AG04450 (cell line): ENCODE measurements around the gene KIF25. TPM values are rescaled to one million over a fixed set of nuclear protein-coding genes. Genes with fewer than 3 reads are reported as not detected.

Source experiments
- CTCF ChIA-PET: fragments of 300-600, 350-600 bp; formaldehyde crosslinking; extraction: SDS; loops from one replicate; lab custom pipeline; 2022; ENCODE audit warnings: antibody characterized with exemption, inconsistent platforms; lab: Charles Lee
- POLR2A ChIA-PET: fragments of 350-600 bp; formaldehyde crosslinking; extraction: SDS; loops from one replicate; lab custom pipeline; 2021; ENCODE audit warnings: antibody characterized with exemption, inconsistent platforms; lab: Yijun Ruan, JAX
- DNase-seq: peaks from one replicate; pipeline ENCODE4 v3.0.0-alpha.2; 2011; ENCODE audit warnings: low read depth, low spot score
- H3K27ac ChIP-seq: one replicate; pipeline ENCODE4 v1.5.1; 2012; ENCODE audit warnings: low read depth, low read length, control low read depth
- H3K27me3 ChIP-seq: one replicate; pipeline ENCODE4 v1.6.0; 2012; ENCODE audit warnings: low read length; ENCODE audit not compliant: control insufficient read depth, insufficient read depth
- H3K4me3 ChIP-seq: 2 replicates; pipeline ENCODE4 v1.5.1; 2011; ENCODE audit warnings: mild to moderate bottlenecking, low read depth, low read length, control low read depth
- H3K9me3 ChIP-seq: 2 replicates; pipeline ENCODE4 v1.5.1; 2012; ENCODE audit warnings: low read length; ENCODE audit not compliant: control insufficient read depth, insufficient read depth
- CTCF ChIP-seq: IDR thresholded peaks from 2 replicates; pipeline ENCODE4 v1.5.1; 2011; ENCODE audit warnings: low read depth, low read length, control low read depth, inconsistent platforms
- polyA plus RNA-seq: library from polyadenylated mRNA; depleted of rRNA; stranded (reverse); fragments of >200 nt; gene quantifications from 2 replicates; pipeline ENCODE4 v1.2.3, GENCODE V29; 2011

The KIF25 gene
- polyA plus RNA-seq, 1 experiment: not detected

- CTCF ChIA-PET: no interaction called here
- no peak overlapping the region for H3K27ac ChIP-seq
- no peak overlapping the region for H3K4me3 ChIP-seq
- POLR2A ChIA-PET: no interaction called here
- TF ChIP-seq CTCF: no peak
- H3K27me3 ChIP-seq: peaks cover 2% of the 10 kb centered on the region
- DNase-seq: no peak
- H3K9me3 ChIP-seq: peaks cover 47% of the 10 kb centered on the region
Measured at GRCh38 chr6:167988945-167989841, 8.3 kb upstream of the KIF25 start.

DNA sequence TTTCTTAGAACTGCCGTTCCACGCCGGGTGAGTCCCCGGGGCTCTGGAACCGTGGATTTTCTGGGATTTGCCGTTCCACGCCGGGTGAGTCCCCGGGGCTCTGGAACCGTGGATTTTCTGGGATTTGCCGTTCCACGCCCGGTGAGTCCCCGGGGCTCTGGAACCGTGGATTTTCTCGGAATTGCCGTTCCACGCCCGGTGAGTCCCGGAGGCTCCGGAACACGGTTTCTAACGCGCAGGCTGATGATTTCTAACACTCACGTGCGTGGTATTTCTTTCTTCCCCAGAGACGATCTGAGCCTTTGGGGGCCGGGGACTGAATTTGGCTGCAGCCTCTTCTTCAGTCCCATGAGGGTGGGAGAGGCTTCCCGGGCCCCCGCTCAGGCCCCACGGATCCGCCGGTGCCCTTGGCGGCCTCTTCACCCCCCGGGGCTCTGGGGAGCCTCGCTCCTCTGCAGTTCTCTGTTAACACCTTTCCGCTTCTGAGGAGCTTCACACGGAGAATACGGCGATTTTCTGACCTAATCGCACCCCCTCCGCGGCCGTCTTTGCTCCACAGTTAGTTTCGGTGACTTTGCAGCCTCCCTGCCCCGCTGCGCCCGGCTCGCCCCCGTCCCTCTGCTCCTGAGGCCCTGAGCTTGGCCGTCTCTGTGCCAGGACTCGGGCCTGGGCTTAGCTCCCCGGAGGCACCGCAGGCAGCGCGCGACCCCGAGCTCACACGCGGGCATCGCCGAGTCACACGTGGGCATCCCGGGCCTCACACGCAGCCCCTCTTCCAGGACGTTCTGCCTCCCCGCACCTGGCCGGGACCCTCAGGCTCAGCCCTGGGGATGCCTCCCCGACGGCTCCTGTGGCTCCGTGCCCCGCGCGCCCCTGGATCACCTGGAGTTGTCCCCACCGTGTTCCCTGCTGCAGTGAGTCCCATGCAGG is 7.2 kb upstream of the KIF25 start:
- Histone ChIP-seq H3K27ac (no peak overlapping the region), H3K4me3 (no peak overlapping the region), H3K9me3 (peaks cover 49% of the 10 kb centered on the region), H3K27me3 (peaks cover 2% of the 10 kb centered on the region)
- POLR2A ChIA-PET: no interaction called here
- TF ChIP-seq CTCF: no peak
- no peak for DNase-seq
- CTCF ChIA-PET: no interaction called here

- H3K4me3 ChIP-seq: no peak overlapping the region
- POLR2A ChIA-PET: no interaction called here
- H3K27me3 ChIP-seq: no peaks in the 10 kb centered on the region
- no peak for DNase-seq
- no peak overlapping the region for H3K27ac ChIP-seq
- CTCF ChIA-PET: interaction anchor here (1.5 kb wide), 1 partner anchor 18 kb away, joined by 4 read pairs; no protein-coding TSS in a partner anchor
- H3K9me3 ChIP-seq: peaks cover 37% of the 10 kb centered on the region
- TF ChIP-seq CTCF: no peak
Measured at GRCh38 chr6:167993169-167993568, 4.3 kb upstream of the KIF25 start.

DNA sequence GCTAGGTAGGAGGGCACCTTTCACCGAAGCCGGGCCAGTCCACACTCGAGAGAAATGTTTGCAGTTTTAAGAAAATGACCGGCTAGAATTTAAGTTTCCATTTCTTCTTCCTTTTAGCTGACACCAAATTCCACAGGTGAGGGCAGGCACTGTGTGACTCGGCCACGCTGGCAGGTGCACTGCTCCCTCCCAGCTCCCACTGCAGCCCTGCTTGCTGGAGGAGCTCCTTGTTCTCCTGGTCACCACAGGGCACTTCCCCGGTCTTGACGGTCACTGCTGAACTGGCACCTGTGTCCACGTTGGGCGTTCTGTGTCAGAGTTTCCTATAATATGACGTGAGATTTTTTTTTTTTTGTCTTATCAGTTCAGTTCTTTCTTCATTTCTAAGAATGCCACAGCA is 3.6 kb upstream of the KIF25 start:
- DNase-seq: no peak
- no peak for TF ChIP-seq CTCF
- H3K4me3 ChIP-seq: no peak overlapping the region
- H3K27ac ChIP-seq: no peak overlapping the region
- H3K27me3 ChIP-seq: no peaks in the 10 kb centered on the region
- ChIA-PET POLR2A (no interaction called here), CTCF (interaction anchor here (1.5 kb wide), 1 partner anchor 18 kb away, joined by 4 read pairs; no protein-coding TSS in a partner anchor)
- peaks cover 36% of the 10 kb centered on the region for H3K9me3 ChIP-seq

GRCh38 chr6:167995302-167995701 is 2.2 kb upstream of the KIF25 start:
- CTCF ChIA-PET: no interaction called here
- H3K27me3 ChIP-seq: peaks cover 2% of the 10 kb centered on the region
- H3K4me3 ChIP-seq: no peak overlapping the region
- DNase-seq: no peak
- H3K27ac ChIP-seq: no peak overlapping the region
- TF ChIP-seq CTCF: no peak
- H3K9me3 ChIP-seq: peaks cover 21% of the 10 kb centered on the region
- POLR2A ChIA-PET: no interaction called here
